Breast epithelium (tissue), 3 donors: ENCODE data around the gene CDK6.

ENCODE experiments used
- POLR2A ChIP-seq: fragments of 450-650 bp; IDR thresholded peaks from one replicate; pipeline ENCODE4 v1.6.1; 2016; ENCODE audit warnings: antibody characterized with exemption, mild to moderate bottlenecking, moderate library complexity
- TF ChIP-seq, protein P1 (sequence below), 3 donors: fragments of 450-650 bp; IDR thresholded peaks; one replicate each; pipeline ENCODE4 v1.5.1; 2016 to 2017; ENCODE audit warnings: antibody characterized with exemption in 3 of 3, mild to moderate bottlenecking in 3 of 3, moderate library complexity in 3 of 3

DNA sequence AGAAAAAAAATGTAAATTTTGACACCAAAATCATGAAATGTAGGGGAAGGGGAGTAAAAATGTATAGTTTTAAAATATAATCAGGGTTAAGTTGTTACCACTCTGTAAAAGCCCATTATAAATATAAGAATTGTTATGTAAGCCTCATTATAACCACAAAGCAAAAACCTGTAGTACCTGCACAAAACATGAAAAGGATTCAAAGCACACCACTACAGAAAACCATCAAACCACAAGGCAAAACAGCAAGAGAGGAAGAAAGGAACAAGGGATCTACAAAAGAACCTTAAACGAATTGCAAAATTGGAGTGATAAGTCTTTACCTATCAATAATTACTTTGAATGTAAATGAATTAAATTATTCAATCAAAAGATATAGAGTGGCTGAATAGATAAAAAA lies 41.0 kb upstream of the CDK6 start:
- TF ChIP-seq, protein P1, sequence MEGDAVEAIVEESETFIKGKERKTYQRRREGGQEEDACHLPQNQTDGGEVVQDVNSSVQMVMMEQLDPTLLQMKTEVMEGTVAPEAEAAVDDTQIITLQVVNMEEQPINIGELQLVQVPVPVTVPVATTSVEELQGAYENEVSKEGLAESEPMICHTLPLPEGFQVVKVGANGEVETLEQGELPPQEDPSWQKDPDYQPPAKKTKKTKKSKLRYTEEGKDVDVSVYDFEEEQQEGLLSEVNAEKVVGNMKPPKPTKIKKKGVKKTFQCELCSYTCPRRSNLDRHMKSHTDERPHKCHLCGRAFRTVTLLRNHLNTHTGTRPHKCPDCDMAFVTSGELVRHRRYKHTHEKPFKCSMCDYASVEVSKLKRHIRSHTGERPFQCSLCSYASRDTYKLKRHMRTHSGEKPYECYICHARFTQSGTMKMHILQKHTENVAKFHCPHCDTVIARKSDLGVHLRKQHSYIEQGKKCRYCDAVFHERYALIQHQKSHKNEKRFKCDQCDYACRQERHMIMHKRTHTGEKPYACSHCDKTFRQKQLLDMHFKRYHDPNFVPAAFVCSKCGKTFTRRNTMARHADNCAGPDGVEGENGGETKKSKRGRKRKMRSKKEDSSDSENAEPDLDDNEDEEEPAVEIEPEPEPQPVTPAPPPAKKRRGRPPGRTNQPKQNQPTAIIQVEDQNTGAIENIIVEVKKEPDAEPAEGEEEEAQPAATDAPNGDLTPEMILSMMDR (IDR thresholded peaks at IDR 0.05), result no peak
- no peak for TF ChIP-seq POLR2A
